ENCODE data around the gene CMC1.
"Not testable (repeated sequence)": the region's sequence is repeated elsewhere in the genome, so short reads cannot be mapped to it uniquely, and the experiment has no call there.

Gene CMC1, protein sequence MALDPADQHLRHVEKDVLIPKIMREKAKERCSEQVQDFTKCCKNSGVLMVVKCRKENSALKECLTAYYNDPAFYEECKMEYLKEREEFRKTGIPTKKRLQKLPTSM

GRCh38 chr3:28241221-28242160 lies at the start of gene CMC1:
CMC1 (plus strand) TSS chr3:28241619; CDS start chr3:28241794, 175 bp downstream.
- TF ChIP-seq, protein P1, sequence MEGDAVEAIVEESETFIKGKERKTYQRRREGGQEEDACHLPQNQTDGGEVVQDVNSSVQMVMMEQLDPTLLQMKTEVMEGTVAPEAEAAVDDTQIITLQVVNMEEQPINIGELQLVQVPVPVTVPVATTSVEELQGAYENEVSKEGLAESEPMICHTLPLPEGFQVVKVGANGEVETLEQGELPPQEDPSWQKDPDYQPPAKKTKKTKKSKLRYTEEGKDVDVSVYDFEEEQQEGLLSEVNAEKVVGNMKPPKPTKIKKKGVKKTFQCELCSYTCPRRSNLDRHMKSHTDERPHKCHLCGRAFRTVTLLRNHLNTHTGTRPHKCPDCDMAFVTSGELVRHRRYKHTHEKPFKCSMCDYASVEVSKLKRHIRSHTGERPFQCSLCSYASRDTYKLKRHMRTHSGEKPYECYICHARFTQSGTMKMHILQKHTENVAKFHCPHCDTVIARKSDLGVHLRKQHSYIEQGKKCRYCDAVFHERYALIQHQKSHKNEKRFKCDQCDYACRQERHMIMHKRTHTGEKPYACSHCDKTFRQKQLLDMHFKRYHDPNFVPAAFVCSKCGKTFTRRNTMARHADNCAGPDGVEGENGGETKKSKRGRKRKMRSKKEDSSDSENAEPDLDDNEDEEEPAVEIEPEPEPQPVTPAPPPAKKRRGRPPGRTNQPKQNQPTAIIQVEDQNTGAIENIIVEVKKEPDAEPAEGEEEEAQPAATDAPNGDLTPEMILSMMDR (IDR thresholded peaks at IDR 0.05; ENCODE audit: control extremely low read depth, extremely low read depth, low read depth, missing control alignments) = no peak
- DNase-seq (ENCODE audit: extremely low spot score) = peak; percentile 94
- POLR2A ChIA-PET = no interaction called here
- CTCF ChIA-PET = interaction anchor here (1.2 kb wide), 1 partner anchor 14 kb away, joined by 4 read pairs; no protein-coding TSS in a partner anchor

DNA sequence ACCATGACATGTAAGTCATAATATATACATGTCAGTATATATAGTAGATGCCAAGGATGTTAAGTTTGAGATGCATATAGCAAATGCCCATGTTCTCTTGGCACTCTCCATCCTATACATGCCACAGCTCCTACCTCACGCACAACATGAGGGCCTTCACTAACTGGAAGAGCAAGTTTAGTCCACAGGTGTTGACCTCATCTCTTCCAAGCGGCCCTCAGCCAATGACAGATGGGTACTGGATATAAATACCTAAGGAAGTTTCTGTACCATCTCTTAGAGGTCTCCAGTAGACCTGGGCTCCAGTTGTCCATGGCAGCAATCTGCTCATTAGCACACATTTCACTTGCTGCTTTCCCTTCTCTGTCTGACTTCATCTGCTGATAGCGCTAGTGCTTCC lies 43.3 kb upstream of the CMC1 start:
- TF ChIP-seq, protein P1 (IDR thresholded peaks at IDR 0.05; ENCODE audit: control extremely low read depth, extremely low read depth, low read depth, missing control alignments) = no peak
- ChIA-PET POLR2A (no interaction called here), CTCF (no interaction called here)
- DNase-seq (ENCODE audit: extremely low spot score) = no peak

GRCh38 chr3:28198974-28199373 lies 42.4 kb upstream of the CMC1 start:
- DNase-seq (ENCODE audit: extremely low spot score) = no peak
- ChIA-PET POLR2A (no interaction called here), CTCF (interaction anchor here (1.4 kb wide), 1 partner anchor 12 kb away, joined by 3 read pairs; no protein-coding TSS in a partner anchor)
- TF ChIP-seq, protein P1 (IDR thresholded peaks at IDR 0.05; ENCODE audit: control extremely low read depth, extremely low read depth, low read depth, missing control alignments) = no peak

DNA sequence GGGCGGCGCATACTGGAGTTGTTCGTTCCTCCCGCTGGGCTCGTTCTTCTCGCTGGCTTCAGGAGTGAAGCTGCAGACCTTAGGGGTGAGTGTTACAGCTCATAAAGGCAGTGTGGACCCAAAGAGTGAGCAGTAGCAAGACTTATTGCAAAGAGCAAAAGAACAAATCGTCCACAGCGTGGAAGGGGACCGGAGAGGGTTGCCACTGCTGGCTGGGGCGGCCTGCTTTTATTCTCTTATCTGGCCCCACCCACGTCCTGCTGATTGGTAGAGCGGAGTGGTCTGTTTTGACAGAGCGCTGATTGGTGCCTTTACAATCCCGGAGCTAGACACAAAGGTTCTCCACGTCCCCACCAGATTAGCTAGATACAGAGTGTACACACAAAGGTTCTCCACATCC lies 41.8 kb upstream of the CMC1 start:
- POLR2A ChIA-PET; DNase-seq (ENCODE audit: extremely low spot score): not testable (repeated sequence)
- CTCF ChIA-PET = interaction anchor here (1.4 kb wide), 1 partner anchor 12 kb away, joined by 3 read pairs; no protein-coding TSS in a partner anchor

GRCh38 chr3:28200366-28200848 lies 41.0 kb upstream of the CMC1 start:
- CTCF ChIA-PET = interaction anchor here (1.0 kb wide), 1 partner anchor 25 kb away, joined by 3 read pairs; no protein-coding TSS in a partner anchor
- DNase-seq (ENCODE audit: extremely low spot score); POLR2A ChIA-PET: not testable (repeated sequence)

DNA sequence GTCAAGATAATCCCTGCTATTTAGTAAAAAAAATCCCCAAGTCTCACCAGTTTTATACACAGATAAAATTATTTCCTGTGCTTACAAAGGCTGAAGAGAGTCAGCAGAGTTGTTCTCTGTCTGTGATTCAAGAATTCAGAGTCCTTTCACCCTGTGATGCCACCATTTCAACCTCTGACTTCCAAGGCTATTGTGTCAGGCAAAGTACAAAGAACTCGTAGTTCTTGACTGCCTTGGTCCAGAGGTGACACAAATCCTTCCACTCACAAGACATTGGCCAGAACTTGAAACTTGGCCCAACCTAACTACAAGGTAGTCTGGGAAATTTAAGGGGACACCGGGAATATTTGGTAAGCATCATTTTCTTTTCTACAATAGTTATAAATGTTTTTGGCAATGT lies 34.9 kb upstream of the CMC1 start:
- TF ChIP-seq, protein P1 (IDR thresholded peaks at IDR 0.05; ENCODE audit: control extremely low read depth, extremely low read depth, low read depth, missing control alignments) = no peak
- ChIA-PET POLR2A (no interaction called here), CTCF (no interaction called here)
- no peak for DNase-seq (ENCODE audit: extremely low spot score)

DNA sequence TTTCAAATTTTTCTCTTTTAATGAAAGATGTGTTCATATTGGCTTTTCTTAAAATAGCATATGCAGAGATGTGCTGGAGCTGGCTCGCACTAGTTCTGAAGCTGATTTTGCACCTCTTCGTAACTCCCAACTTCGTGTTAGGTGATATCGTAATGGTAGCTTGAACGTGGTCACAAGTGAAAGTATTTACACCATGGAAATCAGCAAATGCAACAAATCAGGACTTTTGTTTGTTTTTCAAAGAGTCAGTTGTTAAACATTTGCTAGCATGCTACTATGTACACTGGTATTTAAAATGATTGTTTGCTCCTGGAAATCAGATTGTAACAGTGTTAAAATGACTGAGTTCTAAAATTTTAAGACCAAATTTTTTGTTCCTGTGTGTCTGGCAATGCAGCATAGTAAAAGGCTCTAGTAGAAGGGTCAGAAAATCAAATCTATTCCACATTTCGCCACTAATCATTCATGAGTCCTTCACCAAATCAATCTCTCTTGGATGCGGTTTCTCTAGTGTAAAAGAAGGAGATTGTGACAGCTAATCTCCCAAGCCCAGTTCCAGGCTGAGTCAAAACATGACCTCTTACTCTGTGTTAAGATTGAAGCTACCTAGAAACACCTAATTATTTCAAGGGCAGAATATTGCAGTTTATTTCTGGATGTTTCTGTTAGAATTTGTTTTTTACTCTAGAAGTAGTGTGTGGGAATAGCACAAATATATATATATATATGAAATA lies 34.3 kb upstream of the CMC1 start:
- ChIA-PET CTCF (no interaction called here), POLR2A (no interaction called here)
- TF ChIP-seq, protein P1 (IDR thresholded peaks at IDR 0.05; ENCODE audit: control extremely low read depth, extremely low read depth, low read depth, missing control alignments) = no peak
- DNase-seq (ENCODE audit: extremely low spot score) = no peak
